Inferior parietal cortex (tissue), 1 donor: ENCODE measurements around the gene ST8SIA4.

Experiments used
- DNase-seq: peaks from one replicate; pipeline ENCODE4 v3.0.0-alpha.2; 2016; ENCODE audit errors: extremely low spot score

The ST8SIA4 gene, protein sequence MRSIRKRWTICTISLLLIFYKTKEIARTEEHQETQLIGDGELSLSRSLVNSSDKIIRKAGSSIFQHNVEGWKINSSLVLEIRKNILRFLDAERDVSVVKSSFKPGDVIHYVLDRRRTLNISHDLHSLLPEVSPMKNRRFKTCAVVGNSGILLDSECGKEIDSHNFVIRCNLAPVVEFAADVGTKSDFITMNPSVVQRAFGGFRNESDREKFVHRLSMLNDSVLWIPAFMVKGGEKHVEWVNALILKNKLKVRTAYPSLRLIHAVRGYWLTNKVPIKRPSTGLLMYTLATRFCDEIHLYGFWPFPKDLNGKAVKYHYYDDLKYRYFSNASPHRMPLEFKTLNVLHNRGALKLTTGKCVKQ

DNA sequence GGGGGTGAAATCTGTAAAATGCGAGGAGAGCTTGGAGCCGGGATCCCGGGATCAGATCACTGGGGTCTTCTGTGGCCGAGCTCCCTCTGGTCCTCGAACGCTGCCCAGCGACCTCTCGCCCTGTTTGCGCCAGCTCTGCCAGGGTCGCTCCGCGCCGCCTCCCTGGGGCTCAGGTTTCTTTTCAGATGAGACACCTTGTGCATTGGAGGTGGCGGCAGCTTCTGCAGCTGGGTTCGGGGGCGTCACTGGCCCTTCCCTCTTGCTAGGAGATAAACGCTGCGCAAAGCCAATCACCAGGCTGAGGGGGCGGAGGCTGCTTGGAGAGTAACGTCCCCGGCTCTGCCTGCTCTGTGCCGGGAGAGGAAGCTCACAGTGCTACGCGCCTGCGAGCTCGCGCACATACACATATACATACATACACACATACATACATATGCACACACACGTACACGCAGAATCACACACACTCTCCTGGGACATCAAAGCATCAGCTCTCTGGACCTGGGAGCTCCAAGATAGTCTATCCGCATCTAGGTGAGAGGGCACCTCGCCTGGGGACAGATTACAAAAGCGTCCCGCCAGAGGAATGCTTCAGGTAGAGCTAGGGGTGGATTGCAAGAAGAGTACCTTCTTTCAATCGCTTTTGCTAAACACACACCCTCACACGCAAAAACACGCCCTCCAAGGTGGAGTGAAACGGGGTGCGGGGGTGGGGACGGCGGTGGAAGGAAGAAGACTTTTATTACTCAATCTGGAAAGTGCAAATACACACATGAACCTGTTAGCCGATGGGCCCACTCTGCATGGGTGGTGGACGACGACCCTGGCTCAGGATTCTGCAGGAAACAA is at the start of gene ST8SIA4:
ST8SIA4 (minus strand) TSS at position 244 of the 849 bp plus-strand sequence. CDS start 327 bp downstream, outside the sequence.
- DNase-seq = peak; percentile 59

DNA sequence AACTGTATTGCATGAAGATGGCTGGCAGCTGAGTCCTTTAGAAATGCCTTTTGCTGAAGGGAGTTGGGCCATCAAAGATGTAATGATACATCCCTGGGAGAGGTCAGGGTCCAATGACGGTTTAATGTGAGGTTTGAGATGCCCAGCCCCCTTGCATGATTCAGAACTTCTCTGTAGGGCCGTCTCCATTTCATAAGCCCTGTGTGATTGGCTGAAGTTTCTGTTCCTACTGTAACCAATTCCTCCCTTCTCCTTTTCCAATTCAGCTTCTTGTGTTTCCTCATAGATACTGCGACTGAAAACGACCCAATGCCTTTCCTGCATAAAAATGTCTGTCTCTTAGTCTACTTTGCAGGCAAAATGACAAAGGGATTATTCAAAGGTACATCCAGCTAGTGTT is 47.9 kb upstream of the ST8SIA4 start:
- DNase-seq = no peak

DNA sequence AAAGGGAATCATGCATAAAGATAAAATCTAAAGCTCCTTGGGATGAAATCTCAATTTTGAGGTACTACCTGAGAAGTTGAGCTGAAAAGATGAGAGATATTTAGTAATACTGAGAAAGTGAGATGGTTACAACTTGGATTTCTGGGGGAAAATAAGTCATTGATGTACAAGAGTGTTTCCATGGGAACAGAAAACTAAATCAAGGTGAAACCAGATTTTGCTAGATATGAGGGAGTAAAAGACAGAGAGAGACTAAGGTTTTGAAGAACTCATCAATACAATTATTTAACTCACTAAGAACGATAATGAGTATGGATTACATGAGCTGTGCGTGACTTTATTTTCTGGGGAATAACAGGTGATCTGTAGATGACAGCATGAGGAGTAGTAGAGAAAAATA is 10.2 kb upstream of the ST8SIA4 start:
- DNase-seq = no peak

DNA sequence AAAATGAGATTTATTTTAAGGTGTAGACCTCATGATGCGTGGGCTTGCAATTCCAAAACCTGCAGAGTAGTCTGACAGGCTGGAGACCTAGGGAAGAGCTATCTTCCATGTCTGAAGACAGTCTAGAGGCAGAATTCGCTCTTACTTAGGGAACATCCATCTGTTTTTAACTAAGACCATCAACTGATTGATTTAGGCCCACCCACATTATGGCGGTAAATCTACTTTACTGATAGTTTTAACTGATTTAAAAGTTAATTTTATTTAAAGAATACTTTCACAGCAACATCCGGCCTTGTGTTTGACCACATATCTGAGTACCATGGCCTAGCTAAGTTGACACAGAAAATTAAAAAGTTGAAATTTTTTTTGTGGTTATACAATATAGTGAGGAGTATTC is 6.0 kb upstream of the ST8SIA4 start:
- DNase-seq = no peak

DNA sequence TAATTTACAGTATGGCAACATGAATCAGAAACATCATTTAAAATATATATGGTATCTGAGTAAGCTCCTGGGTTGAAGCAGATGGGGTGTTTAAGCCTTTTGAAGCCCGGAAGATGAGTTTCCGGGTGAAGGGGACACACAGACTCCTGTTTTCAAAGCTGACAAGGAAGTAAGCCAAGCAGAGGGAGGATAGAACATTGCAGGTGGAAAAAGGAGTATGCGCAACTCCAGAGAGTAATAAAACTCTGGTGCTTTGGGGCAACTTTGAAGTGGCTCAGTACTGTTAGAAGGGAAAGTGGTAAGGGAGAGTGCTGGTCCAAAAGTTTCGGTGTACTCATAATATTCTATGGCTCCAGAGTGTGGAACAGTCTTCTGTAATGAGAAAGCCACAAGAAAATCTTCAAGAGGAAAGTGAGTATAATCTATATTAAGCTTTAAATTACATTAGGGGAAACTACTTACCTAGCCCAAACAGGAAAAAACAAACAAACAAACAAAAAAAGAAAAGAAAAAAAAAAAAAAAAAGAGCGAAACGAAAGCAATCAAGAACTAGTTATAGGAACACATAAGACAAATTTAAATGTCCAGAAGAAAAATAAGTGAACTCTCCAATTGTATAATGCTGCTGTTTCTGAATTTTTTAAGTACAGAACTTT is 2.3 kb upstream of the ST8SIA4 start:
- no peak for DNase-seq

DNA sequence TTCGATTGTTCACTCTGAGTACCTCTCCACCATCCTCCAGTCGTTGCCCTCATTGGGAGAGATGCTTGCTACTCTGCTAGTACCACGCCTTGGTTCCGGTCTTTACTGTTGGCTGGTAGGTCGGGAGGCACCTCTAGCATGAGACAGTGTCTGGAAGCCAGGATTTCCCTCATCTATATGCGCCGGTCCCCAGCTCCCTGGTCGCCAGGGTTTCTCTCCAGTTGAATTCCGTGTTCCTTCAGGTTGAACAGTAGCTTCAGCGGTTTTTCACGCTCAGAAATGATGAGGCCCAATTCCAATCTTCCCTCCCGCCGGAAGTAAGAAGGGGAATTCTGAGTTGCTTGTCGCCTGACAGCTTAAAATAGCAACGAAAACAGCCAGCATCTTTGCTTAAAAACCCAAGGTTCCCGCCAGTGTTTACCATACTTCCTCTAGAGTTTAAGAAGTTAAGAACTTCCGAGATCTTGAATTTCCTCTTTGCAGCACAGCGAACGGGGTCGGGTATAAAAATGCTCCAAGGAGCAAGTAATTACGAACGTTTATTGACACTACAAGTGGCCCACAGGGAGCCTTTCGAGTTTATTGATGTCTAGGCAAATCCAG is 1.3 kb upstream of the ST8SIA4 start:
- peak; percentile 18 for DNase-seq

DNA sequence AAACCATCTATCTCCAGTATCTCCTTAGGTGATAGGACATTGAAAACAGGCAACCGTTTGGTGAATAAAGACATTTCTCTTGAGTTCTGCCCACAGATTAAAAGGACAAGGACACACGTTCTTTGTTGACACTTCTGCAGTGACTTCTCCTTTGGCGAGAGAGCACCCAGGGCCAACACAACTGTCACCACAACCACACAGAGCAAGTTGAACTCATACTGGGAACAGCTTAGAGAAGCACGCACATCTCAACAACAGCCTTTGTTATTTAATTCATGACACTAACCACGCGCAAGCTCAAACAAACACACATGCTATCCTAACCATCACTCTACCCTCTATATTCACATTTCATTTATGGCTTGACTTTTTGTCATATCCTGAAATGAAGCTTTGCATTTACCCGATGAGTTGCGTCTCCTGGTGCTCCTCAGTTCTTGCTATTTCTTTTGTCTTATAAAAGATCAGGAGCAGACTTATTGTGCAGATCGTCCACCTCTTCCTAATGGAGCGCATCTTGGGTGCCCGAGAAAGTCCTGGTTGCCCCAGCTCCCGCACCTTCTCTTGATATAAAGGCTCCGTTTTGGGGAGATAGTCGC is 543 bp downstream of the ST8SIA4 start:
- peak; percentile 36 for DNase-seq

DNA sequence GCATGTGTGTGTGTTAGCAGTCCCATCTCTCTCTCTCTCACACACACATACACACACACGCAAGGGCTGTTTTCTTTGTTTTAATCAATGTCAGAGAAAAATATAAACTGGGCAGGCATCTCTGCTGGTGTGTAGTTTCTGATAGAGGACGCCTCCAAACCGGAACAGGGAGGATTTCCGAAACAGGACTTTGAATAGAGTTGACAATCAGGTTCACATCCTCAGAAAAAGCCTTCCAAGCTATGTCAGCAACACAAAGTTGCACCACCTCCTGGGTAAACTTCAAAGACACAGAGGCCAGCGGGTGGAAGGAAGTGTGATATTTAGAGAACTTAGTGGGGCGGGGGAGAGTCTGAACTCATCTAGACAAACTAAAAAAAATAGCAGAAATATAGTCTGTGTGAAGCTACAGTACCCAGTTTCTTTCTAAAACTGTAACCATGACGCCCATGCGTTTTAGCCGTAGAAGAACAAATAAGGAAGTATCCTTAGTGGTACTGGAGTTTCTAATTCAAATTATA is 1.2 kb downstream of the ST8SIA4 start:
- DNase-seq = peak; percentile 16

DNA sequence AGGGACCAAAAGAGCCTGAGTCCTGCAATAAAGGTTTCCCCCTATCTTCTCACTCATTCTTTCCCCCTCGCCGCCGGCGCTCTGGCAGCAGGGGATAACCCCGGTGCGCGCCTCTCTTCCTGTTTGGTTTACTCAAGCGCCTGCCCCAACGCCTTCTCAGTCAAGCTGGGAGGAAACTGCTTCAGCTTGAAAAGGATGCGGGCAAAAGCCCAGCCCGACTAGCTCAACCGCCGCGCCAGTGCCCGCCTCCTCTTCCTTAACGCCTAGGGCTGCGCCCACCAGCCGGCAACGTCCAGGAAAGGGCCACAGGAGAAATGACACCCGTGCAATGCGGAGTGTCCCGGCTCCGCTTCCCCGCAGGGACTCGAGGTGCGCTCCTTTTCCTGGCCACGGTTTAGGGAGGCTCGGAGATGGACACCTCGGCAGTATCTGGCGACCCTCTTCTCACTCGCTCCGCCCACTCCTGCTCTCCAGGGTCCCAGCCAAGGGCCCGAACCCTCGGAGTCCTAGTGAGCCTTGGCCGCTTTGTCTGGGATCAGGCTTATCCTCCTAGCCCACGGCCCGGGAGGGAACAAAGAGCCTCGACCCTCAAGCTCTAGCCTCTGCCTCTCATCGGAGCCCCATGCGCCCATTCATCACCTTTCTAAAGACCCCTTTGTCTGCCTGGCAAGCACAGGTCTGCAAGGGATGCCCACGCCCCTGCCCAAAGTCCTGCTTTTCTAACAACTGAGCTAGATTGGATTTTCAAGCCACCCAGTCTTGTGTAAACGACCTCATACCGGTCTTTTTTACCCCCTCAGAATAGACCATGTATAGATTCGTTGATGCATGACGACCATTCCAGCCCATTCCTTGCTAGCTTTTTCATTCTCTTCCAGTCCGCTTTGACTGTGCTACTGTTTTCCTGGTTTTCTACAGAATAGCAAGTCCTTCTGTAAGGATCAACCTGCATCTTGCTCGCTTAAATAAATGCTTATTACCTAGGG is 2.0 kb downstream of the ST8SIA4 start:
- DNase-seq = peak; percentile 18

DNA sequence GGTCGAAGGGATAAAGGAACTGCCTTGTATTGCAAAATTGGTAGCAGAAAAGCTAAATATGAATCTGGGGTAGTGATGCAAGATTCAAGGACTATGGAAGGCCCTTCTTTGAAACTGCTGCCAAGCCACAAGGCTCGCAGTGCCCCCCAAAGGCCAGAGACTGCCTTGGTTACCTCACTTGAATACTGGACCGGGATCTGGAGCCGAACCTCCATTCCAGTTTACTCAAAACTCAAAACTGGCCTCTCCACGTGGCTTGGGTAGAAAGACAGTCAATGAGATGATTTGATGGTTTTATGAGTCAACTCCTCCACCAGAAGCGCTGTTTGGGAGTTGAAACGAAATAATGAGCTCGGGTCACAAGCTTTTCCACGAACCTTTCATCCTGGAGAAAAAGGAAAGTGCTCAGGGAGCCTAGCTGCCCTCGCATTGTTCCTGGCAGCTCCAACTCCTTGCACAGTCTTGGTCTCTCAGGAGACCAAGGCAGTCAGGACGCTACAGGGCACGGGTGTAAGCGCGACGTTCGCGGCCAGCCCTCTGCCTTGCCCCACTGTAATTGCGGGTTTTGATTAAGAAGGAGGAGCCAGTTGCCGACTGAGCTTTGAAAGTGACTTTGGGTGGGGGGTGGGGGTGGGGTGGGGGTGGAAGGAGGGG is 2.8 kb downstream of the ST8SIA4 start:
- peak; percentile 40 for DNase-seq

DNA sequence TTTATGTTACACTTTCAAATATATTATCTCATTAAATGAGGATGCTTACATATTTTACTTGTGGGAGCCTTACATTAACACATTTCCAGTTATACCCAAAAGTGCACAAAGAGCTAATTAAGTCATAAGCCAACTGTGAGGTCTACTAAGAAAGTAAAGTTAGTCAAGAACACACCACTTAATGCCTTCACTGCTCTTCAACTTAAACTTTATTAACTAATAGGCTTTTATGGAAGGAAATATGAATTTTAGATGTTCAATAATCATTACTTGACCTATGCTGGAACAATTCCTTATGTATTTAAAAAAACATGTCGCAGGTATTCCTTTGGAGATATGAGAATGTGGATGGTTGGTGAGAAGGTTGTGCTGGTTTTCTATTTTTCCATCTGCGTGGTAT is 3.4 kb downstream of the ST8SIA4 start:
- no peak for DNase-seq

DNA sequence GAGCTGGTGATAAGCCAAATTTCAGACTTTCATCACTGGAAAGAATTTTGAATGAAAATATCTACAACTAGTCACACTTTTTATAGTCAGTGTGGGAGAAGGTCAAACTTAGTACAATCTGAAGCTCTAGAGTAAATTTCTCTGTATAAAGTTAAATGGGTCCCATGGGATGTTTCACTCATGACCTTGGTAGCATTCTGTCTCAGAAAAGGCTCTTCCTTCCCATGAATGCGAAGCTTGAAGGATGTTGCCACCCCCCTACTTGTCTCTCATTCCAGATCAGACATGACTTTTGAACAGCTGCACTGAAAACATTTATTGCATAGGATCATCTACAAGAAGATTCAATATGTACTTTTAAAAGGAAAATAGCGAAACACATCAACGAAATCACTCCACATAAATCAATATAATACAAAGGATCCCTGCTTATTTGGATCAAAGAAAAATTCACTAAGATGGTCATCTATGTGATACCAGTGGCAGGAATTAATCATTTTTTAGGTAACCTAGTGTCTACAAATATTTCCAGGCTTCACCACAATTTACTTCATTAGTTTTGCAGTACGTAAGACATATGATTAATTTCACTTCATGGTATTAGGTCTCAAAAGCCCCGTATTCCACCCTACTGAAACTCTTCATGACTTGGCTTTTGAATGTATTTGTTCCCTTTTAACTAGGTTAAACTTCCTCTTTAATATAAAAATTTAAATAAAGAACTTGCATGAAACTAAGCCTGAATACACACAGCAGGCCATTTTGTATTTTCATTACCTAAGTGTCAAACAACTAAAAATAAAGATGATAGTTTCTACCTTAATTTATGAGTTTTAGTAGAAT is 4.4 kb downstream of the ST8SIA4 start:
- DNase-seq = no peak

DNA sequence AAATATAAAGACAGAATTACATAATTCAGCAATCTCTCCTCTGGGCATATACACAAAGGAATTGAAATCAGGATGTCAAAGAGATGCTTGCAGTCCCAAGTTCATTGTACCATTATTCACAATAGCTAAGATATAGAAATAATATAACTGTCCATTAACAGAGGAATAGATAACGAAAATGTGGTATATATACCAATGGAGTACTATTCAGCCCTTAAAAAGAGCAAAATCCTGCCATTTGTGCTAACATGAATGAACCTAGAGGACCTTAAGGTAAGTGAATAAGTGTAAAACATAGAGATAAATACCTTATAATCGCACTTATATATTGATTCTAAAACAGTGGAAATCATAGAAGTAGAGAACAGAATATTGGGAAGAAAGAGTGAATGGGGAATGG is 7.0 kb downstream of the ST8SIA4 start:
- no peak for DNase-seq

DNA sequence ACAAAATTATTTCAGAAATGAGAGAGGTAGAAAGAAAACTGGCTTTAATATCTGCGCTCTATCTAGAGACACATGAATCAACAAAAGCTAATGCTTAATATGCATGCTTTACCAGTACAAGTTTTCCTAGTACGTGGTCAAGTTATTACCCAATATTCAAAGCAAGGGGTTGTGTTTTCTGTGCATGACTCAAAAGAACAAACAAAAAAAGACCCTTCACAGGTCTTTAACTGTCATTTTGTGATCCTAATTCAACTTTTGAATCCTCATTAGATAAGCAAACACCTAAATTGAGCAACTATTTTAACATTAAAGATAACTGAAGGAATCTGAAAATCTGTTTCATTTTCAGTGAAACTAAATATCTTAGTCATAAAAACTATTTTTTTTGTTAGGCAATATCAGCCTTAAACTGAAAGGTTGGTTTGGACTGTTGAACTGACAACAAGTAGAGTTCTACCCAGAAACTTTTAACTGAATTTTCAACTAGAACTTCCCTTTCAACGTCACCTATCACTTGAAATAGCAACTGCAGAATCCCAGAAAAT is 12.5 kb downstream of the ST8SIA4 start:
- DNase-seq = no peak

DNA sequence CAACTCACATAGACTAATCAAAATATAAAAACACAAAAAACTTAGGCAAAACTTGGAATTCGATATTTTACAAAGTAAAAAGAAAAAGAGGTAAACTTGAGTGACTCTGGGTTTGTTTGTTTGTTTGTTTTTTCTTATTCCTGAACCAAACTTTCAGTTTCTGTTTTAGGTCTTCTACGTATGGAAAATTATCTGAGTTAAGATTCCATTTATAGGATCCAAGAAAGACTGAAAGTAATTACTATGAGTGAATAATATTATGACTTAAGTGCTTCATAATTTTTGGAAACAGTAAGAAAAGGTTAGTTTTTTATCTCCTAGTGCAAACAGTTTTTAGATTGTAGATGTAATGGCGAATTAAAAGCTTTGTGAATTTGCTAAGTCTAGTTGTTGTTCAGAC is 13.2 kb downstream of the ST8SIA4 start:
- DNase-seq = no peak

DNA sequence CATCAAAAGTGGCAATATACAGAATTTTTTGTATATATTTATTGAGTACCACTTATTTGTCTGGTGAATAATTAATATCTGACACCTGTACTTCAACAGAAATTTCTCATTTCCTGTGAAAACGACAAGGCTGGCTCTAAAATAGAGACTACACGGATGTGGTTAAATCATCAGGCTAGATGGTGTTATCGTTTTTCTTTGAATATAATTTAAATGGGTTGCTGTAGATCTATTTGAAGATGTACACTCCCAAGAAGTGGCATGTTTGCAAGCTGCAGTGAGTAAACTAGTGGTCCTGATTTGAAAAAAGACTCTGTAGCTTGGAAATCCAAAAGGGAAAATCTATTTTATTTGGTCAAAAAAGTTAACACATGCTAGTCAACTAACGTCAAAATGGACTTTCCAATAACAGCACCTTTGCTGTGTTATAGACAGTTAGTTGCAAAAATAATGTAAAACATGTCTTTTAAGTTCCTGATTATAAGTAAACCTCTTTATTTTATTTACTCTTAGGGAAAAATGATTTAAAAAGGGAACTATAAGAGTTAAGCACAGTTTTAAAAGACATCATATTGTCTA is 13.8 kb downstream of the ST8SIA4 start:
- DNase-seq = no peak

DNA sequence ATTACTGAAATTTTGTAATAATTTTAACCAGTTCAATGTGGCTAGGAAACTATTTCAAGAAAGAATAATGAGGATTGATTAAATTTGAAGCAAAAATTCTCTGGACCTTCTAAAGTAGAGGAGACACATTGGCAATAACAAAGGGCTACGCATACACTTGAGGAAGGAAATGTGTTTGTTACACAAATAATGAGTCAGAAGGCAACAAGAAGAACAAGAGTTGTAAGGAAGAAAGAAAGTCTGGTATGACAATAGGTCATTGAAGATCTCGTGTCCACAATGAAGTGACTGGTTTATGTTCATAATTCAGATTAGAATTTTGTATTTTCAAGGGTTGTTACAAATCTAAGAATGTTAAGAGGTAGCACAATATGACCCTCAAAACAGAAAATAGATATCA is 25.8 kb downstream of the ST8SIA4 start:
- no peak for DNase-seq
